ENCODE measurements around the gene C10orf90. TPM values are rescaled to one million over a fixed set of nuclear protein-coding genes. Genes with fewer than 3 reads are reported as not detected.

C10orf90 gene
- total RNA-seq, 1 donor from 2014 or later: 0.89 TPM

DNA sequence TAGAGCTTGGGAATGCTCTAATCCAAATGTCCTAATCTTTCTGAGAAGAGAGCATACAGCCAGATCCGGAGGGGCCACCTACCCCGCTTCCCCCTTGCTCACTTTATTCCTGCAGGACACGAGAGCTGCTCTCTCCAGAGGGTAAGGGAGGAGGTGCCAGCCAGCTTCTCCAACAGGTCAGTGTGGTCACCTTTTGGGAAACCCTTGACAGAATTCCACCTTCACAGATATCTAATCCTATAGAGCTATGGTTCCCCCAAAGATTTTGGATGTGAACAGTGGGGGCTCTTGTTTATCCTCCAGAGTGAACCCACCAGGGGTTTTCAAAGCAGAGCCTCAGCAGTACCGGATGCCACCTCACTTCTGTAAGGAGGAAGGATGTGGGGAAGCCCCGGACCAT lies 34.6 kb upstream of the C10orf90 start:
- no peaks in the 10 kb centered on the region for H3K27me3 Mint-ChIP-seq (ENCODE audit: low read depth)
- no peaks in the 10 kb centered on the region for H3K36me3 Mint-ChIP-seq (ENCODE audit: low read depth)
- no peaks in the 10 kb centered on the region for H3K4me1 Mint-ChIP-seq
- TF ChIP-seq, protein P1, sequence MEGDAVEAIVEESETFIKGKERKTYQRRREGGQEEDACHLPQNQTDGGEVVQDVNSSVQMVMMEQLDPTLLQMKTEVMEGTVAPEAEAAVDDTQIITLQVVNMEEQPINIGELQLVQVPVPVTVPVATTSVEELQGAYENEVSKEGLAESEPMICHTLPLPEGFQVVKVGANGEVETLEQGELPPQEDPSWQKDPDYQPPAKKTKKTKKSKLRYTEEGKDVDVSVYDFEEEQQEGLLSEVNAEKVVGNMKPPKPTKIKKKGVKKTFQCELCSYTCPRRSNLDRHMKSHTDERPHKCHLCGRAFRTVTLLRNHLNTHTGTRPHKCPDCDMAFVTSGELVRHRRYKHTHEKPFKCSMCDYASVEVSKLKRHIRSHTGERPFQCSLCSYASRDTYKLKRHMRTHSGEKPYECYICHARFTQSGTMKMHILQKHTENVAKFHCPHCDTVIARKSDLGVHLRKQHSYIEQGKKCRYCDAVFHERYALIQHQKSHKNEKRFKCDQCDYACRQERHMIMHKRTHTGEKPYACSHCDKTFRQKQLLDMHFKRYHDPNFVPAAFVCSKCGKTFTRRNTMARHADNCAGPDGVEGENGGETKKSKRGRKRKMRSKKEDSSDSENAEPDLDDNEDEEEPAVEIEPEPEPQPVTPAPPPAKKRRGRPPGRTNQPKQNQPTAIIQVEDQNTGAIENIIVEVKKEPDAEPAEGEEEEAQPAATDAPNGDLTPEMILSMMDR (conservative IDR thresholded peaks at IDR 0.05): no peak
- H3K27ac Mint-ChIP-seq (ENCODE audit: unreplicated experiment): no peak overlapping the region
- H3K9me3 Mint-ChIP-seq: no peaks in the 10 kb centered on the region
- no peak overlapping the region for H3K4me3 Mint-ChIP-seq
- DNase-seq (ENCODE audit: low read depth, low spot score): no peak

DNA sequence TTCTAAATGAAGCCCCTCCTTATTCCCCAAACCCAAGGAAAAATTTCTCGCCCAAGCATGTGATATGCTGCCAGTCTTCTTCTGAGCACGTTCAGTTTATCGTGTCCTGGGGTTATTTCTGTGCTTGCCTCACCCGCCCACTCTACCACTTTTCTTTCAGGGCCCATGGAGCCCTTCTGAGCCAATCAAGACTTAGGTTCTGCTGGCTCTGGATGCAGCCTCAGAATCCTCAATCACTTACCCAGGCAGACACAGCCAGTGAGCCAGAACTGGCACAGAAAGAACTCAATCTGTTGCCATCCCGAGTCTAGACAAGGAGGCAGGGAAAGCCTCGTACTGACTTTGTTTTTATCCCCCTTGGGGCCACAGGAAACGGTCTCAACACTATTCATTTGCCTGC lies 34.2 kb upstream of the C10orf90 start:
- no peak for DNase-seq (ENCODE audit: low read depth, low spot score)
- Mint-ChIP-seq H3K4me3 (no peak overlapping the region), H3K4me1 (no peaks in the 10 kb centered on the region), H3K27ac (ENCODE audit: unreplicated experiment) (no peak overlapping the region), H3K27me3 (ENCODE audit: low read depth) (no peaks in the 10 kb centered on the region), H3K36me3 (ENCODE audit: low read depth) (no peaks in the 10 kb centered on the region), H3K9me3 (no peaks in the 10 kb centered on the region)
- TF ChIP-seq, protein P1 (conservative IDR thresholded peaks at IDR 0.05): no peak

DNA sequence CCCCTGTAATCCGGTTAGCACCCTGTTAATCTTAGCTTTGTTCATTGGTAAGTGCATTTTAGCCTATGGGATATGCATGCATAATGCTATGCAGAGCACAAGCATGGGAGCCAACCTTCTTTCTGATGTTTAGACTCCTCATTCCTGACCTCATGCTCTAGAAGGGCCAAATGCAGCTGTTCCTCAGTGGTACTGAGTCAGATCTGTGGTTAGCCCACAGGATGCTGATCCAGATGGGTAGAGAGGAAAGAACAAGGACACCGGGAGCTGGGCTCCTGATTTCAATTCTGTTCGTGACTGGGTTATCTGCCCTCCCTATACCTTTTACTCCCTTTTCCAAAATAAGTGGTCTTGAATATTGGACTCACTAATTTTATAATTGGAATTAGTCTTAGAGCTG lies 31.7 kb upstream of the C10orf90 start:
- Mint-ChIP-seq H3K36me3 (ENCODE audit: low read depth) (no peaks in the 10 kb centered on the region), H3K27me3 (ENCODE audit: low read depth) (no peaks in the 10 kb centered on the region), H3K4me1 (no peaks in the 10 kb centered on the region), H3K4me3 (no peak overlapping the region), H3K27ac (ENCODE audit: unreplicated experiment) (no peak overlapping the region), H3K9me3 (peaks cover 3% of the 10 kb centered on the region)
- DNase-seq (ENCODE audit: low read depth, low spot score): no peak
- TF ChIP-seq, protein P1 (conservative IDR thresholded peaks at IDR 0.05): no peak

DNA sequence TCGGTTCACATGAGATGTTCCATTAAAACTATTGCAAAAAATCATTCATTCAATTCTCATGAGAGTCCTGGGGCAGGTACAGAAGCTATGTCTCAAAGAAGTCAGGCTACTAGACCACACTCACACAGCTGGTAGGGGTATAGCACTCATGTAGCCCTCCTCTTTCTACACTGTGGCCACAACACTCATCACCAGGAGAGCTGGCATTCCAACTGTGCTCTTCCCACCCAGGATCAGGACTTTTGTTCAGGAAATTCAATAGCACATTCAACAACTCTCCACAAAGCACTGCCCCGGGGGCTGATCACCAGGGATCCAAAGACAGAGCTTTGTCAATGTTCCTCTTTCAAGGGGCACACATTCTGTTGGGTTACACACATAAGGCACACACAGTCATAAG lies 31.0 kb upstream of the C10orf90 start:
- no peak for DNase-seq (ENCODE audit: low read depth, low spot score)
- no peaks in the 10 kb centered on the region for H3K27me3 Mint-ChIP-seq (ENCODE audit: low read depth)
- TF ChIP-seq, protein P1 (conservative IDR thresholded peaks at IDR 0.05): no peak
- H3K36me3 Mint-ChIP-seq (ENCODE audit: low read depth): no peaks in the 10 kb centered on the region
- H3K4me3 Mint-ChIP-seq: no peak overlapping the region
- no peak overlapping the region for H3K27ac Mint-ChIP-seq (ENCODE audit: unreplicated experiment)
- peaks cover 3% of the 10 kb centered on the region for H3K9me3 Mint-ChIP-seq
- peaks cover 4% of the 10 kb centered on the region for H3K4me1 Mint-ChIP-seq

DNA sequence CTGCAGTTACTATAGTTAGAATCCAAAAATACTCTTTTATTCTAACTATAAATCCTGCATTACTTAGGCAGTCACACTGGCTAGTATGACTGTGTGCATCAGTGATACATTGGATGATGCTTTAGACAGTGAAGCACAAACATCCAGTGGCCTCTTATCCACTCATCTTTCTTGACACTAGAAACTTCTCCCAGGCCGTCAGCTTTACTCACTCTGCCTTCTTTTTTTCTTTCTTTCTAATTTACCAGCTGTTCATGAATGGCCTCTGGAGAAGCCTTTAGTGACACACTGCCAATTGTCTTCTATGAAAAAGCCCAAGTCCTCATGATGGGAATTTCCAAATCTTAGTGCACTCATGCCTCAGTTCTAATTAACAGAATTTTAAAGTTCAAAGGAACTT lies 26.2 kb upstream of the C10orf90 start:
- Mint-ChIP-seq H3K27me3 (ENCODE audit: low read depth) (no peaks in the 10 kb centered on the region), H3K9me3 (peaks cover 6% of the 10 kb centered on the region), H3K4me1 (peaks cover 11% of the 10 kb centered on the region), H3K27ac (ENCODE audit: unreplicated experiment) (no peak overlapping the region), H3K4me3 (no peak overlapping the region), H3K36me3 (ENCODE audit: low read depth) (no peaks in the 10 kb centered on the region)
- no peak for DNase-seq (ENCODE audit: low read depth, low spot score)
- TF ChIP-seq, protein P1 (conservative IDR thresholded peaks at IDR 0.05): no peak

DNA sequence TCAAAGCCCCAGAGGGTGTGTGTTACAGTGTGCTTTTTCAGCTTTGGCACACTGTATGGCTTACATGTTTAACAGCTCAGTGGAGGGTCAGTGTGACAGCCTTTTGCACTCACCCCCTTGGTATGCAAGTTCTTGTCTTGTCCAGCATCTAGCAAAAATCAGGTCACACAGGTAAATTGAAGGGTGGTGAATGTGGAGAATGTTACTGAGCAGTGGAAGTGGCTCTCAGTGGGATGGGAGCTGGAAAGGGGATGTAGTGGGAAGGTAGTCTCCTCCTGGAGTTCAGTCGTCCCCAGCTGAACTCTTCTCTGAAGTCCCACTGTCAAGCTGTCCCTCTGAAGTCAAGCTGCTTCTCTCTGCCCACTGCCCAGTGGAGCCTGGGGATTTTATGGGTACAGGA lies 21.0 kb upstream of the C10orf90 start:
- Mint-ChIP-seq H3K36me3 (ENCODE audit: low read depth) (no peaks in the 10 kb centered on the region), H3K27me3 (ENCODE audit: low read depth) (no peaks in the 10 kb centered on the region), H3K4me3 (no peak overlapping the region), H3K9me3 (peaks cover 5% of the 10 kb centered on the region), H3K27ac (ENCODE audit: unreplicated experiment) (no peak overlapping the region), H3K4me1 (peaks cover 16% of the 10 kb centered on the region)
- TF ChIP-seq, protein P1 (conservative IDR thresholded peaks at IDR 0.05): no peak
- DNase-seq (ENCODE audit: low read depth, low spot score): no peak

Data from neural crest cell (in vitro differentiated cells).